ENCODE data around the gene TPI1. TPM values are rescaled to one million over a fixed set of nuclear protein-coding genes. Genes with fewer than 3 reads are reported as not detected.

The TPI1 gene
- total RNA-seq, 1 donor from 2014 or later, result 300 TPM

DNA sequence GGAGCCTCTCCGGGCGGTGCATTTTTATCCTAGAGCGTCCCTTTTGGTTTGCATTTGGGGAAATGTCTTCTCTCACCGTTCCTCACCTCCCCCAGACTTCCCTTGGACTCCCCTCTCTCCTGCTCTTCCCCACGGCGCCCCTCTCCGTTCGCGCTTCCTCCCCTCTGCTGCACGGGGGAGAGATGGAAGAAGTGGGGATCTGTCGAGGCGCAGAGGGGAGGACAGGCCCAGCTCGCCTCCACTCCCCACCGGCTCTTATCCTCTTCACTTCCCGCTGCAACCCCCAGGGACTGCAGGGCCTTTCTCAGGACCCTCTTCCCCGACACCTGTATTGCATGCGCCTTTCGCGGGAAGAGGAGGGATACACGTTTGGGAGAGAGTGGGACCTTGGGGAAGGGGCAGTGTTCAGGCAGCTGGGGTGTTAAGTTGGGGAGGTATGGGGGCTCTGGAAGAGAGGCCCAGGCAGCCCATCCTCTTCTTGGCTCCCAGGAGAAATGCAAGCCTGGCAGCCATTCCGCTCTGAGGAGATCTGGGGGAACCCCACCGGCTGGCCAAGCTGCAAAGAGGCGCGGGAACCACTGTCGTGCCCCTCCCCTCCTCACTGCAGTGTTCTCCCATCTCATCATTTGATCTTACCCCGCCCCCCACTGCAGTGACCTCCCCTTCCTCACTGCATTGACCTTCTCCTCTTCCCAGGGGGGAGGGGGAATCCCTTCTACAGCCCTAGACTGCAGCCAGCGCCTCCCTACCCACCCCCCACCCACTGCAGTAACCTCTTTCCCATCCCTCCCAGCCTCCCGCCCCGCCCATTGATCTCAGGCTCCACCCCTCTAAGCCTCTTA, 47.8 kb downstream of the TPI1 start:
- ATAC-seq, result peak; percentile 10
- no peak for DNase-seq (ENCODE audit: low spot score)

DNA sequence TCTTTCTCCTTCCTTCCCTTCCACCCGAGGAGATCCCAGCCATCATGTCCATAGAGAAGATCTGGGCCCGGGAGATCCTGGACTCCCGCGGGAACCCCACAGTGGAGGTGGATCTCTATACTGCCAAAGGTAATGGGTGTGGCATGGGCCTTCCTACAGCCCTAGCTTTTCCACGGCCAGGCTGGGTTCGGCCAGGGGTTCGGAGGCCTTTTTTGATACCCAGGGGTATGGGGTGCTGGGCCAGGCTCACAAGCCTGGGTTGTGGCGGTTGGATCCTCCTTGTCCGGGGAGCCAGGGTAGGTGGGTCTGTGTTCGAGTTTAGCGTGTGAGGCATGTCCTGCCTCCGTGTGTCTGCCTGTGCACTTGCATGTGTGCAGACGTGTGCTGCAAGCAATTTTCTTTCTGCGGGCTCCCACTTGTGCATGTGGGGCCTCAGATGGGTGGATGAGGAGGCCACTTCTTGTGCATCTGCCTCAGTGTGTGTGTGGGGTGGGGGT, 48.5 kb downstream of the TPI1 start:
- DNase-seq (ENCODE audit: low spot score) (no peak), ATAC-seq (no peak)

DNA sequence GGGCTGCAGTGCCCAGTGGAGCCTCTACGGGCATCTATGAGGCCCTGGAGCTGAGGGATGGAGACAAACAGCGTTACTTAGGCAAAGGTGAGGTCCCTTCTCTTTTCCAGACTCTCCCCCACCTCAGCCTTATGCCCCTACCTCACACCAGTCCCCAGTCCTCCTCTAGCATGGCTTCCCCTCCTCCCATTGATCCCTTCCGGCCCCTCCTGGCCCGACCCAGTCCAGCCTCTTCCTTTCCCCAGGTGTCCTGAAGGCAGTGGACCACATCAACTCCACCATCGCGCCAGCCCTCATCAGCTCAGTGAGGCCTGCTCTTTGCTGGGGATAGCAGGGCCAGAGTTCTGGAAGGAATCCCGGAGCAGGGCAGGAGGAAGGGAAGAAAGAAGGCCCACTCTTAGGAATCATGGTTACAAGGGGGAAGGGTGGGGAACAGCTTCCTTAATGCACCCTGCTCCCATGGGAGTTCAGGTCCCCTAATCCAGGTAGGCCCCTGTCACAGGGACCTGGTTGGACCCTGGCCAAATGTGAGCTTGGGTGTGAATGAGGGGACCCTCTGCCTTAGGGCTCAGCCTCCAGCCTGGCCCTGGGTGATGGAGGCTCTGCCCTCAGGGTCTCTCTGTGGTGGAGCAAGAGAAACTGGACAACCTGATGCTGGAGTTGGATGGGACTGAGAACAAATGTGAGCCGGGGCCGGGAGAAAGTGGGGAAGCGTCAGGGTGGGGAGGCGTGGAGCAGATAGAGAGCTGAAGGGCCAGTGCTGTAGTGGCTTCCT, 49.3 kb downstream of the TPI1 start:
- ATAC-seq (no peak), DNase-seq (ENCODE audit: low spot score) (no peak)

DNA sequence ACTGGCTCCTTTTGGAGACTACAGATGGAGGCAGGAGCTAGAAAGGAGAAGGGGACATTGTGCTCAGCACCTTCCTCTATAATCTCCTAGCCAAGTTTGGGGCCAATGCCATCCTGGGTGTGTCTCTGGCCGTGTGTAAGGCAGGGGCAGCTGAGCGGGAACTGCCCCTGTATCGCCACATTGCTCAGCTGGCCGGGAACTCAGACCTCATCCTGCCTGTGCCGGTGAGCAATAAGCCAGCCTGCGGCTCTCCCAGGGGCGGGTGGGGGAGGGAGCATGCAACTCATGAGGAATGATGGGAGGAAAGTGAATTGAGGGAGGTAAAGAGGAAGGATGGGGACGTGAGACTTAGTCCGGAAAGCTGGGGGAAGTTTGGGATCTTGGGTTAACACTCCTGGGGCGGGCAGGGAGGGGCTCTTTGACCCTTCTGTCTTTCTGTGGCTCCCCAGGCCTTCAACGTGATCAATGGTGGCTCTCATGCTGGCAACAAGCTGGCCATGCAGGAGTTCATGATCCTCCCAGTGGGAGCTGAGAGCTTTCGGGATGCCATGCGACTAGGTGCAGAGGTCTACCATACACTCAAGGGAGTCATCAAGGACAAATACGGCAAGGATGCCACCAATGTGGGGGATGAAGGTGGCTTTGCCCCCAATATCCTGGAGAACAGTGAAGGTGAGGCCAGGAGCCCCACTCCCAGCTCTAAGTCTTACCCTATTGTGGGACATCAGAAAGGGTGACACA, 50.3 kb downstream of the TPI1 start:
- DNase-seq (ENCODE audit: low spot score), result no peak
- no peak for ATAC-seq

DNA sequence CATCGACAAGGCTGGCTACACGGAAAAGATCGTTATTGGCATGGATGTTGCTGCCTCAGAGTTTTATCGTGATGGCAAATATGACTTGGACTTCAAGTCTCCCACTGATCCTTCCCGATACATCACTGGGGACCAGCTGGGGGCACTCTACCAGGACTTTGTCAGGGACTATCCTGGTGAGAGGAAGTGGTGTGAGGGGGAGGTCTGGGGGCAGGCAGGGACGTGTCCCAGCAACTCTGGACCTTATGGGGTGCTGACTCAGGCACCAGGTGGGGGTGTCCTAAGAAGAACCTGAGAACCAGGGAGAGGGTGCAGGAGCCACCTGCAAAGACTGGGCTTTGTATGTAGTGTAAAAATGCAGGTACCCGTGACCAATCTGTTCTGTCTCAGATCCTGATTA, 52.3 kb downstream of the TPI1 start:
- ATAC-seq (no peak), DNase-seq (ENCODE audit: low spot score) (no peak)

Other genes with a start within 250 kb of the TPI1 start
- 0.88 TPM for gene LPAR5, start 231.6 kb upstream of the TPI1 start, total RNA-seq
- gene ACRBP, start 220.1 kb upstream of the TPI1 start, total RNA-seq, result 3.2 TPM
- gene ING4, start 204.4 kb upstream of the TPI1 start, total RNA-seq, result 14.4 TPM
- 20.3 TPM for gene ZNF384, start 178.2 kb upstream of the TPI1 start, total RNA-seq
- gene PIANP, start 166.7 kb upstream of the TPI1 start, total RNA-seq, result not detected
- 31.1 TPM for gene COPS7A, start 143.5 kb upstream of the TPI1 start, total RNA-seq
- gene MLF2, start 114.4 kb upstream of the TPI1 start, total RNA-seq, result 133 TPM
- 406 TPM for gene PTMS, start 101.2 kb upstream of the TPI1 start, total RNA-seq
- 2.8 TPM for gene LAG3, start 95.0 kb upstream of the TPI1 start, total RNA-seq
- 22.7 TPM for gene CD4, start 78.0 kb upstream of the TPI1 start, total RNA-seq
- 1.3 TPM for gene GPR162, start 45.7 kb upstream of the TPI1 start, total RNA-seq
- 1.4 TPM for gene P3H3, start 39.1 kb upstream of the TPI1 start, total RNA-seq
- 0.08 TPM for gene GNB3, start 26.6 kb upstream of the TPI1 start, total RNA-seq
- gene CDCA3, start 16.2 kb upstream of the TPI1 start, total RNA-seq, result 0.58 TPM
- gene USP5, start 15.4 kb upstream of the TPI1 start, total RNA-seq, result 48.0 TPM
- gene SPSB2, start 5.8 kb downstream of the TPI1 start, total RNA-seq, result 4.7 TPM
- gene LRRC23, start 37.3 kb downstream of the TPI1 start, total RNA-seq, result 1.9 TPM
- gene ENO2, start 47.0 kb downstream of the TPI1 start, total RNA-seq, result 3.6 TPM
- gene ATN1, start 60.4 kb downstream of the TPI1 start, total RNA-seq, result 22.0 TPM
- not detected for gene RNU7-1, start 76.3 kb downstream of the TPI1 start, total RNA-seq
- 86.3 TPM for gene C12orf57, start 76.5 kb downstream of the TPI1 start, total RNA-seq
- gene PTPN6, start 83.8 kb downstream of the TPI1 start, total RNA-seq, result 17.8 TPM
- gene PHB2, start 103.1 kb downstream of the TPI1 start, total RNA-seq, result 129 TPM
- gene EMG1, start 103.4 kb downstream of the TPI1 start, total RNA-seq, result 16.1 TPM
- gene LPCAT3, start 150.9 kb downstream of the TPI1 start, total RNA-seq, result 54.3 TPM
- 1,760 TPM for gene C1S, start 193.2 kb downstream of the TPI1 start, total RNA-seq
- gene C1R, start 224.9 kb downstream of the TPI1 start, total RNA-seq, result 1,748 TPM
- gene C1RL, start 241.7 kb downstream of the TPI1 start, total RNA-seq, result 243 TPM

All from left lobe of liver (tissue), 2 donors.